Fibroblast of lung (primary cell): ENCODE data around the gene TCF4.

Source experiments
- EZH2 ChIP-seq: IDR thresholded peaks from 2 replicates; pipeline ENCODE4 v1.5.1; 2012; ENCODE audit warnings: low read length, control low read depth, mild to moderate bottlenecking; ENCODE audit errors: missing control alignments
- TF ChIP-seq, protein P1 (sequence below), 2 donors: IDR thresholded peaks in 1 of 2; conservative IDR thresholded peaks in 1 of 2; 1 replicate in 1 of 2; 2 replicates in 1 of 2; pipeline ENCODE4 v1.5.1; 2011 to 2012; ENCODE audit warnings: low read length in 2 of 2, control low read depth in 1 of 2, inconsistent platforms in 1 of 2, low read depth in 1 of 2, mild to moderate bottlenecking in 1 of 2

DNA sequence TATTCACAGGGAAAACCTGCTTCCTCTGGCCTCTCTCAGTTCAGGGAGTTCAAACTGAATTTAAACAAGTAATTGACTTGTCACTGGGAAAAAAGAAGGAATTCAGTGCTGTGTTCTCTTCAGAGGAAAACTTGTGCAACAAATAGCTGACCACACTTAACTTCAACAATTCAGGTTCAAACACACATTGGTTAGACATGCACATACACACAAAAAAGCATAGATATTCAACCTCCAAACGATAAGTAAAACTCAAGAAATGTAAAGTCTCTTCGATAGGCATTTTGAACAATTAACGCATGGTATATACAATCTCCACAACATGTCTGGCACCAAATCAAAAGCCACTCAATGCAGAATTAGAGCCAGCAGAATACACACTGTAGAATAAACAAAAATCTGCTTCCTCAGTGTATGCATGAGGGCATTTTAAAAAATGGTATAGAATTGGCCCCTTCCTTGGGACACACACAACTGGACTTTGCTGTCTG lies 269.0 kb downstream of the TCF4 start:
- TF ChIP-seq, protein P1, sequence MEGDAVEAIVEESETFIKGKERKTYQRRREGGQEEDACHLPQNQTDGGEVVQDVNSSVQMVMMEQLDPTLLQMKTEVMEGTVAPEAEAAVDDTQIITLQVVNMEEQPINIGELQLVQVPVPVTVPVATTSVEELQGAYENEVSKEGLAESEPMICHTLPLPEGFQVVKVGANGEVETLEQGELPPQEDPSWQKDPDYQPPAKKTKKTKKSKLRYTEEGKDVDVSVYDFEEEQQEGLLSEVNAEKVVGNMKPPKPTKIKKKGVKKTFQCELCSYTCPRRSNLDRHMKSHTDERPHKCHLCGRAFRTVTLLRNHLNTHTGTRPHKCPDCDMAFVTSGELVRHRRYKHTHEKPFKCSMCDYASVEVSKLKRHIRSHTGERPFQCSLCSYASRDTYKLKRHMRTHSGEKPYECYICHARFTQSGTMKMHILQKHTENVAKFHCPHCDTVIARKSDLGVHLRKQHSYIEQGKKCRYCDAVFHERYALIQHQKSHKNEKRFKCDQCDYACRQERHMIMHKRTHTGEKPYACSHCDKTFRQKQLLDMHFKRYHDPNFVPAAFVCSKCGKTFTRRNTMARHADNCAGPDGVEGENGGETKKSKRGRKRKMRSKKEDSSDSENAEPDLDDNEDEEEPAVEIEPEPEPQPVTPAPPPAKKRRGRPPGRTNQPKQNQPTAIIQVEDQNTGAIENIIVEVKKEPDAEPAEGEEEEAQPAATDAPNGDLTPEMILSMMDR (conservative IDR thresholded peaks at IDR 0.05 in 1 of 2, IDR thresholded peaks at IDR 0.05 in 1 of 2; ENCODE audit: low read depth in 1 of 2, low read length in 2 of 2), result no peak
- no peak for TF ChIP-seq EZH2
